Measurements from ENCODE around the gene HSPA9. TPM values are rescaled to one million over a fixed set of nuclear protein-coding genes. Genes with fewer than 3 reads are reported as not detected.

The HSPA9 gene
- polyA plus RNA-seq, 3 donors = 67.8 to 82.4 (median 81.8) TPM

- Mint-ChIP-seq H3K4me3 (no peak overlapping the region), H3K9me3 (no peaks in the 10 kb centered on the region), H3K27ac (no peak overlapping the region), H3K36me3 (peaks cover 85 to 97% of the 10 kb centered on the region in 2 donors), H3K27me3 (ENCODE audit: low read depth in 3 of 3) (no peaks in the 10 kb centered on the region), H3K4me1 (no peaks in the 10 kb centered on the region)
- no peak for DNase-seq
- H3K27ac ChIP-seq (ENCODE audit: low read depth in 1 of 2, low read length in 2 of 2) = no peak overlapping the region
- WGBS (ENCODE audit: insufficient coverage) = no CpG with 5 or more reads among the region's 6 CpGs
- peaks cover 39% of the 10 kb centered on the region for H3K79me2 ChIP-seq (ENCODE audit: insufficient read depth, low read length)
- intact Hi-C loops (cut with micrococcal nuclease) = no loop called here
- H3K36me3 ChIP-seq (replicated peaks in 1 of 2; ENCODE audit: control insufficient read depth in 1 of 2, insufficient read depth in 2 of 2, low read length in 2 of 2) = peaks cover 90 to 99% of the 10 kb centered on the region in 2 donors
- H2AFZ ChIP-seq (ENCODE audit: insufficient read depth, low read depth, low read length, poor library complexity, severe bottlenecking) = no peak overlapping the region
- H3K9ac ChIP-seq (ENCODE audit: insufficient read depth, low read length, poor library complexity, severe bottlenecking) = no peak overlapping the region
- no peak overlapping the region for H3K4me3 ChIP-seq (replicated peaks in 1 of 3; ENCODE audit: low read depth in 2 of 3, low read length in 3 of 3)
- H4K20me1 ChIP-seq (ENCODE audit: insufficient read depth, low read length) = peaks cover 73% of the 10 kb centered on the region
- TF ChIP-seq, protein P1, sequence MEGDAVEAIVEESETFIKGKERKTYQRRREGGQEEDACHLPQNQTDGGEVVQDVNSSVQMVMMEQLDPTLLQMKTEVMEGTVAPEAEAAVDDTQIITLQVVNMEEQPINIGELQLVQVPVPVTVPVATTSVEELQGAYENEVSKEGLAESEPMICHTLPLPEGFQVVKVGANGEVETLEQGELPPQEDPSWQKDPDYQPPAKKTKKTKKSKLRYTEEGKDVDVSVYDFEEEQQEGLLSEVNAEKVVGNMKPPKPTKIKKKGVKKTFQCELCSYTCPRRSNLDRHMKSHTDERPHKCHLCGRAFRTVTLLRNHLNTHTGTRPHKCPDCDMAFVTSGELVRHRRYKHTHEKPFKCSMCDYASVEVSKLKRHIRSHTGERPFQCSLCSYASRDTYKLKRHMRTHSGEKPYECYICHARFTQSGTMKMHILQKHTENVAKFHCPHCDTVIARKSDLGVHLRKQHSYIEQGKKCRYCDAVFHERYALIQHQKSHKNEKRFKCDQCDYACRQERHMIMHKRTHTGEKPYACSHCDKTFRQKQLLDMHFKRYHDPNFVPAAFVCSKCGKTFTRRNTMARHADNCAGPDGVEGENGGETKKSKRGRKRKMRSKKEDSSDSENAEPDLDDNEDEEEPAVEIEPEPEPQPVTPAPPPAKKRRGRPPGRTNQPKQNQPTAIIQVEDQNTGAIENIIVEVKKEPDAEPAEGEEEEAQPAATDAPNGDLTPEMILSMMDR (IDR thresholded peaks at IDR 0.05) = no peak
- no peak overlapping the region for H3K4me2 ChIP-seq (replicated peaks; ENCODE audit: extremely low read depth, low read length, poor library complexity, severe bottlenecking)
- no peaks in the 10 kb centered on the region for H3K27me3 ChIP-seq (ENCODE audit: control insufficient read depth in 2 of 2, insufficient read depth in 2 of 2, low read length in 2 of 2)
- no peaks in the 10 kb centered on the region for H3K4me1 ChIP-seq (ENCODE audit: control insufficient read depth in 1 of 2, insufficient read depth in 2 of 2, low read length in 2 of 2)
- no peaks in the 10 kb centered on the region for H3K9me3 ChIP-seq (replicated peaks in 1 of 2; ENCODE audit: control insufficient read depth in 1 of 2, insufficient read depth in 1 of 2, low read length in 2 of 2)
These were observed 14.2 kb downstream of the HSPA9 start for GRCh38 chr5:138560971-138561370.

DNA sequence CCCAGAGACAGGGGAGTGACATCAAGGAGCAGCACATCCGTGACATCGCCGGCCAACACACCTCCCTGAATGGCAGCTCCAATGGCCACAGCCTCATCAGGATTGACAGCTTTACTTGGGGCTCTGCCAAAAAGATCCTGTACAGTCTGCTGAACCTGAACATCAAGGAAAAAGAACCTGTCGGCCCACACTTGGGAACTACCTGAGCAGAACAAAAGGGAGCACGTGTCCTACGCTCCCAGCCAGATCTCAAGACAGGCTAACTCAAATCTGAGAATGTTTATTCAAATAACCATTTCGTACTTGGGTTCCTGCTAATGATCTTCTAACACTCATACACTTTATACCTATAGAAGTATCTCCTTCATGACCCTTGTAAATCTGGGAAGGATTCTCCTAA is 15.3 kb downstream of the HSPA9 start:
- Histone ChIP-seq H3K9me3 (replicated peaks in 1 of 2; ENCODE audit: control insufficient read depth in 1 of 2, insufficient read depth in 1 of 2, low read length in 2 of 2) (no peaks in the 10 kb centered on the region), H3K9ac (ENCODE audit: insufficient read depth, low read length, poor library complexity, severe bottlenecking) (no peak overlapping the region), H4K20me1 (ENCODE audit: insufficient read depth, low read length) (peaks cover 73% of the 10 kb centered on the region), H3K27me3 (ENCODE audit: control insufficient read depth in 2 of 2, insufficient read depth in 2 of 2, low read length in 2 of 2) (no peaks in the 10 kb centered on the region), H3K36me3 (replicated peaks in 1 of 2; ENCODE audit: control insufficient read depth in 1 of 2, insufficient read depth in 2 of 2, low read length in 2 of 2) (peaks cover 88 to 99% of the 10 kb centered on the region in 2 donors), H3K27ac (ENCODE audit: low read depth in 1 of 2, low read length in 2 of 2) (no peak overlapping the region), H3K4me2 (replicated peaks; ENCODE audit: extremely low read depth, low read length, poor library complexity, severe bottlenecking) (no peak overlapping the region), H3K4me1 (ENCODE audit: control insufficient read depth in 1 of 2, insufficient read depth in 2 of 2, low read length in 2 of 2) (no peaks in the 10 kb centered on the region), H3K79me2 (ENCODE audit: insufficient read depth, low read length) (peaks cover 29% of the 10 kb centered on the region), H2AFZ (ENCODE audit: insufficient read depth, low read depth, low read length, poor library complexity, severe bottlenecking) (no peak overlapping the region), H3K4me3 (replicated peaks in 1 of 3; ENCODE audit: low read depth in 2 of 3, low read length in 3 of 3) (no peak overlapping the region)
- Mint-ChIP-seq H3K4me1 (no peaks in the 10 kb centered on the region), H3K27me3 (ENCODE audit: low read depth in 3 of 3) (no peaks in the 10 kb centered on the region), H3K27ac (peak overlapping the region in 5 of 7 donors; percentile 9 to 48 (median 33)), H3K4me3 (no peak overlapping the region), H3K9me3 (no peaks in the 10 kb centered on the region), H3K36me3 (peaks cover 85 to 97% of the 10 kb centered on the region in 2 donors)
- TF ChIP-seq, protein P1 (IDR thresholded peaks at IDR 0.05) = no peak
- intact Hi-C loops (cut with micrococcal nuclease) = no loop called here
- WGBS (ENCODE audit: insufficient coverage) = 94% methylated on average over 6 of the region's 7 CpGs
- DNase-seq = no peak
